ENCODE measurements around the gene GPR62.

GRCh38 chr3:51966016-51966415, 10.8 kb downstream of the GPR62 start:
- TF ChIP-seq CTCF (IDR thresholded peaks at IDR 0.05; ENCODE audit: borderline replicate concordance, extremely low read depth, low read length, poor library complexity, severe bottlenecking) (no peak), EZH2 (IDR thresholded peaks at IDR 0.05; ENCODE audit: borderline replicate concordance, low read depth, low read length, severe bottlenecking) (no peak)

Measured in DND-41 (cell line).